HG02973 (cell line): ENCODE results near the gene SLC35F4.
A peak's percentile ranks its signal among the peaks of the same experiment; 100 is the strongest.

Source experiments
- ATAC-seq: cut with Tn5 transposase; IDR thresholded peaks from one replicate; pipeline ENCODE4 v1.9.1; 2021; ENCODE audit warnings: moderate library complexity; ENCODE audit not compliant: unreplicated experiment

The SLC35F4 gene

GRCh38 chr14:57637901-57638300, 228.0 kb downstream of the SLC35F4 start:
- no peak for ATAC-seq

- ATAC-seq, result no peak
These were observed 231.6 kb downstream of the SLC35F4 start for GRCh38 chr14:57634335-57634734.

- no peak for ATAC-seq
These were observed 233.2 kb downstream of the SLC35F4 start for GRCh38 chr14:57632649-57633048.

GRCh38 chr14:57617510-57617909, 248.4 kb downstream of the SLC35F4 start:
- no peak for ATAC-seq

GRCh38 chr14:57612946-57613345, 252.9 kb downstream of the SLC35F4 start:
- no peak for ATAC-seq

- ATAC-seq, result no peak
These were observed 254.3 kb downstream of the SLC35F4 start for GRCh38 chr14:57611555-57612075.

- no peak for ATAC-seq
These were observed 255.3 kb downstream of the SLC35F4 start for GRCh38 chr14:57610631-57611030.

GRCh38 chr14:57609192-57610075, 256.5 kb downstream of the SLC35F4 start:
- ATAC-seq, result no peak

GRCh38 chr14:57607086-57607485, 258.8 kb downstream of the SLC35F4 start:
- no peak for ATAC-seq

GRCh38 chr14:57583396-57583795, 282.5 kb downstream of the SLC35F4 start:
- no peak for ATAC-seq

GRCh38 chr14:57582746-57583145, 283.1 kb downstream of the SLC35F4 start:
- no peak for ATAC-seq

- ATAC-seq, result no peak
These were observed 287.1 kb downstream of the SLC35F4 start for GRCh38 chr14:57578801-57579200.

GRCh38 chr14:57576498-57576897, 289.4 kb downstream of the SLC35F4 start:
- ATAC-seq, result no peak

- ATAC-seq, result no peak
These were observed 290.4 kb downstream of the SLC35F4 start for GRCh38 chr14:57575482-57575881.

- no peak for ATAC-seq
These were observed 291.1 kb downstream of the SLC35F4 start for GRCh38 chr14:57574617-57575288.

GRCh38 chr14:57573173-57573572, 292.7 kb downstream of the SLC35F4 start:
- ATAC-seq, result no peak

GRCh38 chr14:57568554-57568953, 297.3 kb downstream of the SLC35F4 start:
- no peak for ATAC-seq

- ATAC-seq, result no peak
These were observed 298.7 kb downstream of the SLC35F4 start for GRCh38 chr14:57567220-57567619.

- ATAC-seq, result peak; percentile 88
These were observed 305.2 kb downstream of the SLC35F4 start for GRCh38 chr14:57560681-57561080.

GRCh38 chr14:57559576-57559975, 306.3 kb downstream of the SLC35F4 start:
- ATAC-seq, result no peak

- ATAC-seq, result no peak
These were observed 316.0 kb downstream of the SLC35F4 start for GRCh38 chr14:57549765-57550420.
